Body of pancreas (tissue), 4 donors: ENCODE results near the gene PGM2.

Experiments used
- POLR2A ChIP-seq, 3 donors: fragments of 450-650 bp; IDR thresholded peaks; one replicate each; pipeline ENCODE4 v1.6.1; 2016; ENCODE audit warnings: antibody characterized with exemption in 3 of 3, mild to moderate bottlenecking in 2 of 3
- TF ChIP-seq, protein P1 (sequence below), 7 experiments: fragments of 450-650 bp in 4 of 7; fragments of 200-600 bp in 3 of 7; sonication (generic) in 3 of 7; IDR thresholded peaks; one replicate each; pipeline ENCODE4 v1.5.1; 2016 to 2019; ENCODE audit warnings: antibody characterized with exemption in 7 of 7

DNA sequence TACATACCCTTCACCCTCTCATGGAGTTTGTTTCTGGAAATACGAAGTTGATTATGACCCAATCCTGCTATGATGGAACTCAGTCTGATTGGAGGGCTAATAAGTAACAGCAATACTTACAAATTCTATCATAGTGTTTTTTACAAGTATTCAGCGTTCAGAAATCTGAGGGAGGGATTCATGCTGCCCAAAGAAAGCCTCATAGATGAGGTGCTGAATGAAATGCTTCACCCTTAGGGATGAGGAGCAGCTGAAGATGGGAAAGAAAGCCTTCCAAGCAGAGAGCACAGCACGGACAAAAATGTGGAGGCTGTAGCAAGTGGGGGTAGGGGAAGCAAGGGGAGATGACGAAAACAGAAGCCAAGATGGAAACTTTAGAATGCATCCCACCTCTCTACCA lies 36.5 kb downstream of the PGM2 start:
- TF ChIP-seq, protein P1, sequence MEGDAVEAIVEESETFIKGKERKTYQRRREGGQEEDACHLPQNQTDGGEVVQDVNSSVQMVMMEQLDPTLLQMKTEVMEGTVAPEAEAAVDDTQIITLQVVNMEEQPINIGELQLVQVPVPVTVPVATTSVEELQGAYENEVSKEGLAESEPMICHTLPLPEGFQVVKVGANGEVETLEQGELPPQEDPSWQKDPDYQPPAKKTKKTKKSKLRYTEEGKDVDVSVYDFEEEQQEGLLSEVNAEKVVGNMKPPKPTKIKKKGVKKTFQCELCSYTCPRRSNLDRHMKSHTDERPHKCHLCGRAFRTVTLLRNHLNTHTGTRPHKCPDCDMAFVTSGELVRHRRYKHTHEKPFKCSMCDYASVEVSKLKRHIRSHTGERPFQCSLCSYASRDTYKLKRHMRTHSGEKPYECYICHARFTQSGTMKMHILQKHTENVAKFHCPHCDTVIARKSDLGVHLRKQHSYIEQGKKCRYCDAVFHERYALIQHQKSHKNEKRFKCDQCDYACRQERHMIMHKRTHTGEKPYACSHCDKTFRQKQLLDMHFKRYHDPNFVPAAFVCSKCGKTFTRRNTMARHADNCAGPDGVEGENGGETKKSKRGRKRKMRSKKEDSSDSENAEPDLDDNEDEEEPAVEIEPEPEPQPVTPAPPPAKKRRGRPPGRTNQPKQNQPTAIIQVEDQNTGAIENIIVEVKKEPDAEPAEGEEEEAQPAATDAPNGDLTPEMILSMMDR (IDR thresholded peaks at IDR 0.05), result no peak
- TF ChIP-seq POLR2A (IDR thresholded peaks at IDR 0.05), result no peak
